Activated CD4-positive, alpha-beta T cell treated with anti-CD3 and anti-CD28 coated beads, Interleukin-2, Interleukin-4, amounts not matched to agents 100 ng/mL and 50 ng/mL, durations not matched to agents 16 hours and 8 hours (primary cell): Measurements from ENCODE around the gene FBXW2.
"Not testable (repeated sequence)": the region's sequence is repeated elsewhere in the genome, so short reads cannot be mapped to it uniquely, and the experiment has no call there.

Experiments
- DNase-seq: peaks from one replicate; pipeline ENCODE4 v3.0.0-alpha.2; 2020; ENCODE audit warnings: low spot score

Gene FBXW2

DNA sequence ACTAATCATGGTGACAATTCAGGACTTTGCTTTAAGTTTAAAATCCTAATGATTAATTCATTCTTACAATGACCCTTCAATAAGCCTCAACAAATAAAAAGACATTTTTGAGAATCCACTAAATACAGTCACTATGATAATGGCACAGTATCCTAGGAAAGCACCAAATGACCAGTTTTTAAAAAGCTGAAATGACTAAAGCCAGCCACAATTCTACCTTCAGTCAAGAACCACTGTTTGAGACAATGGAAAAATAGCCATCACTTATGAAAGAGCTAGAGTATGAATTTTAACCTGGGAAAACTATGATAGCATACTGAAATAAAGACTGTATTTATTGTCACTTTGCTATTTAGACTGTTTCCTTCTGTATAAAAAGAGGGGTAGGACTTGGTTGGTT, 14.0 kb downstream of the FBXW2 start:
- DNase-seq = no peak

DNA sequence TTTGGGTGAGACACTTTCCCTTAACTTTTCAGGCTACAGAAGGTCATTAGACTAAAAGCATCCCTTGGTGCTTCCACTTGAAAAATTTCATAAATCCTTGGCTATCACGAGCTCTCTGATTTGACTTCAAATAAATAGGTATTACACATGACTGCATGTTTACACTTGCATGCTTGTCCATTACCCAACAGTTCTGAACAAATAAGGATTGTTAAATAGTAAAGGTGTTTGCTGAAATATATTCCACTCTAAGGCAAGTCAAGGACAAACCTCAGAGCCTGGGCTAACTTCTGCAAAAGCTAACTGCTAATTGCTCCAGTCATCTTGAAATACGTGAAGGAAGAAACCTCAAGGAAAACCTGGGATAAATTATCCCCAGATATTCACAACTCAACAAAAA, 14.5 kb downstream of the FBXW2 start:
- no peak for DNase-seq

DNA sequence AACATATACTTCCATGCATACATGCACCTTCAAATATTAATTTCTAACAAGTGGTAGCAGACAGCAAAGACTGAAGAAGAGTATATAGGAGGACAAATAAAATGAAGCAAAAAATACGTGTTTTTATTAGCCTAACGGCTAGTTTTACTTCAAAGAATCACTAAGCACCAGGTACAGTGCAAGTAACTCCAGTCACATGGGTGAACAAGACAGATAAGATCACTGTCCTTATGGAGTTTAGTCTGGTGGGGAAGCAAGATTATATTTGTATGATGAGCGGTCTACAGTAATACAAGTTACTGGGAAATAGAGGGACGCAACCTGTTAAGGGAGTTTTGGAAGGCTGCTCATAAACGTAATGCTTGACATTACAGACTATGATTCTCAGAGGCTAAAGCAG, 16.0 kb downstream of the FBXW2 start:
- DNase-seq = no peak

DNA sequence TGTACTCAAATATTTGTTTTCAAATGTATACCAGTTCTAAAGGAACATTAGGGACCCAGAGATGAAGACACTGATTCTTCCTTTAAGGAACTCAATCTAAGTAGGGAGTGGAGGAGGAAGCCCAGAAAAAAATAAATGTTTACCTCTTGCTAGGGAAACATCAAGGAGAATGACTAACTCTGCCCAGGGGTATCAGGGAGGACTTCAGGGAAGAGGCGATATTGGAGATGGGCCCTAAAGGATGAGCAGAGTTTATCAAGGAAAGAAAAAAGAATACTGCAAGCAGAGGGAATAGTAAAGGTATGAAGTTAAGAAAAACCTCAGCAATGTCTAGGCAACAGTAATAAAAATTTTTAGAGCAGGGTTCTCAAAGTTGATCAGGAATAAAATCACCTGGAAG, 16.4 kb downstream of the FBXW2 start:
- no peak for DNase-seq

DNA sequence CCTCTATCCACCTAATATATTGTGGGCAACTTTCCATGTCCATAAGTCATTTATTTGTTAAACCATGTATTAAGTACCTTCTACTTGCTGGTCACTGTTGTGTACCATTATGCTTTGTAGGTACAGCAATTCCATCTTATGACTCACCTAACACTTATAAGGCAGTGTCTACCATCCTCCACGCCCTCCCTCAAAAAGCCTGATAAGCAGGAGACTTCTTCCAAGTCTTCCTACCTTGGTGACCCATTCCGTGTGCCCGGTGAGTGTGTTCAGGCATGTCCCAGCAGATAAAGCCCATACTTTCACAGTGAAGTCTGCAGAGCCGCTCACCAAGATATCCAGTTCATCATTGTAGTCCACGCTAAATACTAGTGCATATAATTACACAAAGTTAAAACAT, 17.4 kb downstream of the FBXW2 start:
- DNase-seq = no peak

DNA sequence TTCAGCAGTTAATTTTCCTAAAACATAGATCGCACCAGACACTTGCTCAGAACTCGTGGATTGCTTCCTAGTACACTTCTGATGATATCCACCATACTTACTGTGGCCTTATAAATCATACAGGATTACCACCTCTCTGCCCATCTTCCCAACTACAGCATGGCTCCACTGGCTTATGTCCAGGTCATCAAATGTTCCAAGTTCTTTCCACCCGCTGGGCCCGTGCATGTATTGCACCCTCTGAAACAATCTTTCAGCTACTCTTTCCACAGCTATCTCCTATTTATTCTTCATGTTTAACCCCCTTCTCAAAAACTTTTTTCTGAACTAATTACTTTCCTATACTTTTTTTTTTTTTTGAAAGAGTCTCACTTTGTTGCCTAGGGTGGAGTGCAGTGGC, 18.5 kb downstream of the FBXW2 start:
- DNase-seq = no peak

DNA sequence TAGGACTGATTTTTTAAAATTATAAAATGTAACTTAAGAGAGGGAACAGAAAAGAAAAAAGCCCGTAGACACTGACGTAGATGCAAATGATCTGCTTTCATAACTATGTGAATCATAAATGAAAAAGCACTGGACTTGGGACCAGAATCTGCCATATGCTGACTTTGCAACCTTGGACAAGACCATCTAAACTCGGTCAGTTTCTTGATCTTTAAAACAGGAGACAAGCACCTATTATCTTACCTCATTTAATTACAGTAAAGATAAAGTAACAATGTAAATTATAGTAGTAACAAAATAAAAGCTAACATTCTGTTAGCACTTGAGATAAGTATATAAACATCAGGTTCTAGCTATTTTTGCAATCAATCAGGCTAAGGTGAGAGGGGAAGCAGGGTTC, 20.0 kb downstream of the FBXW2 start:
- no peak for DNase-seq

DNA sequence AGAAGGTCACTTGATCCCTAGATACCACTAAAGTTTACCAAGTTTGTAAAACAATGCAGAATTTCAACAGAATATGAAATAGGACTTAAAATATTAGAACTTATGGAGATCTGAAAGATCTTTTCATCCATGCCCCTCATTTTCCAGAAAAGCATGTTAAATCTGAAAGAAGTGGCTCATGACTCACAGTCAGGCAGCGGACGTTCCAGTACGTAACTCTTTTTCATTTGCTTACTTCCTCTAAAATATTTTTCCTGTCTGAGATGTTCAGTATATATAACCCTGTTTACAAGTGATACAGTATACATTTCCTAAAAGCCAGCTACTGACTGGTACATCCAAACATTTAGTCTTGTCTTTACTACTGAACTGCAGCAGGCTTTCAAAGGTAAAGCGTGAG, 22.3 kb downstream of the FBXW2 start:
- DNase-seq = no peak

DNA sequence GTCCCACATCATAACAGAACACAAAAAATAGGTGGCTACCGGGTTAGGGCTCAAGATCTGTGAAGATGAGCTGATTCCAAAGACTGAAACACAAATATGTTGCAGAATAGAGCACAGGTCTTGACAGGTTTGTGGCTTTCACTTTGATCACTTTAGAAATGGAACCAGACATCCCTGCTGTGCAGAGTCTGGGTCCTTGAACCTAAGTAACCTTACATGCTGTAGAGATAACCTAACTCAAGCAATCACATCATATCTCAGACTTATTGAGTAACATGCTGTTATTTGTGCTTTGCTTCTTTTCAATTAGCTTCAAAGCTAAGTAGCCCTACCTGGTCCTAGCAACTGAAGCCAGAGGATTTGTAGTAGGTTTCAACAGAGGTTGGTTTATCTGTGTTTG, 24.3 kb downstream of the FBXW2 start:
- DNase-seq = peak; percentile 35

DNA sequence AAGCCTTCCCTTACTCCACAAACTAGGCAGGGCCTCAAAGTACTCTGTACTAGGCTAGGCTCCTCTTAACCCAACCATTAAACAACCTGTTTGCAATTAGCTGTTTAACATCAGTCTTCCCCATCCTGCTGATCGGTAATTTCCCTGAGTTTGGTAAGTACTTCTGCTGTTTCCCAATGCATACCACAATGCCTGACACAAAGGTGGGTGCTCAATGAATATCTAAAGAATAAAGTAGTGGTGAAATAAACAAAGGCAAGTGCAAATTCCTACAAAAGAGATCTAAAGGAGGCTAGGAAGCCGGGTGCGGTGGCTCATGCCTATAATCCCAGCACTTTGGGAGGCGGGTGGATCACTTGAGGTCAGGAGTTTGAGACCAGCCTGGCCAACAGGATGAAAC, 25.0 kb downstream of the FBXW2 start:
- DNase-seq = no peak

DNA sequence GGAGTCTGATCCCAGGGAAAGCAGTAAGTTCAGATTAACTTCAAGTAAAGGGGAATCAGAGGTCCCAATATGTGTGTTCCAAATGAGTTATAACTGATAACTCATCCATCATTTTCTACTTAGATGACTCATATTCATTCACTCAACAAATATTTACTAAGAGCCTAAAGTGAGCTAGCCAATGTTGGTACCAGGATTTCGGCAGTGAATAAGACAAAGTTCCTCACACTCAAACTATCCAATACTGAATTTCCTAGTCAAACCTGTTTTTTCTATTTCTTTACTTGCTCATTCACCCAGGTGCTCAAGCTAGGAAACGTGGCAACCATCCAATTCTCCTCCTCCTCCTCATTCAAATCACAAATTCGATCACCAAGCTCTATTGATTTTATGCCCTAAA, 25.8 kb downstream of the FBXW2 start:
- no peak for DNase-seq

DNA sequence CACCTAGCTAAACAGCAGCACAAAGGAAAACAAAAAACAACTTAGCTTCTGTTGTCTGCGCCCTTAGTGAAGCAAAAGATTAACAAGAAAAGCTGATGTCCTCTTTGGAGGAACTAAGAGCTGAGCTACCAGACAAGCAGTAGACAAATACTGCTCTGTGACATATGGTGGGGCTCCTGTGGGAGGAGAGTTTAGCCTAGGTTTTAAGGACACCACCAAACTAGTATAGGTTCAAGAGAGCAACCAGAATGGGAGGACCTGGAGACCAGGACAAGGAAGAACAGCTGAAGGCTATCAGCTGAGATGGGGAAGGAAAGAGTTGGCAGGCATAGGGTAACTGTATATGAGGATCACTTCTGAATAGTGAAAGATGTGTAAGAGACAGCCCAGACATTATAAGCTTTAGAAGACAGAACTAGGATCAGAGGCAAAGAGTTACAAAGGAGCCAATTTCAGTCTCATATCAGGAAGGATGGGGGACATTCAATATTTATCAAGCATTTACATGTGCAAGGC, 27.2 kb downstream of the FBXW2 start:
- no peak for DNase-seq

DNA sequence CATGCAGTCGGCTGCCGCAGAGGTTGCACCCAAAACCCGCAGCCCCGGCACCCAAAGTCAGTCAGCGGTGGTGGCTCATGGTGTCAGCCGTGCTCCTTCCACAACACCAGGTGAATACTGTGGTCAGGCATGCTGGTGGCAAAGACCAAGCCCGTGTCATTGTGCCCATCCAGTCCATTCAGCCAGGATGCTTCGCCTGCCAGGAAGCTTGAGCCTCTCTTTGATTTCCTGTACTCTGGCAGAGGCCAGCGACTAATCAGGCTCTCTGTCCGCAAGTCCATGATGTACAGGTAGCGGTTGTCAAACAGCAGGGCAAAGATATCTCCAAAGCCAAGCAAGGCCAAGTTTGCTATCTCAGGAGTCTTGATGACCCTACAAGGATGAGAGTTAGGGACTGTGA, 28.7 kb downstream of the FBXW2 start:
- DNase-seq = no peak

DNA sequence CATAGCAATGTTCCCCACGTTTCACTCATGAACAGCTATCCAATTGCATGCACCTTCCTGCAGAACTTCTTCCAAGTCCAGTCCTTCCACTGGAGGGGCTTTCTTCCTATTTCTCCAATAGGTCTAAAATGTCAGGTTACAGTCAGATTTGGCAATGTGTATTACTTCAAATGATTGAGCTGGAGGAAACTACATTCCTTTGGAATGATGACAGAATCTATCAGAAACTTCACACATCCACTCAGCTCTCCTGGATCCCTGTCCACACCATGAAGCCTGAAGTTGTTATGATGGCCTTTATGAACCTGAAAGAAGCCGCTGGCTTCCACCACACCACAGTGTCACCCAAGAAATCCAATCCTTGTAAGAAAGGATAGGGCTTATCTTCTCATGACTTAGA, 32.2 kb downstream of the FBXW2 start:
- no peak for DNase-seq

DNA sequence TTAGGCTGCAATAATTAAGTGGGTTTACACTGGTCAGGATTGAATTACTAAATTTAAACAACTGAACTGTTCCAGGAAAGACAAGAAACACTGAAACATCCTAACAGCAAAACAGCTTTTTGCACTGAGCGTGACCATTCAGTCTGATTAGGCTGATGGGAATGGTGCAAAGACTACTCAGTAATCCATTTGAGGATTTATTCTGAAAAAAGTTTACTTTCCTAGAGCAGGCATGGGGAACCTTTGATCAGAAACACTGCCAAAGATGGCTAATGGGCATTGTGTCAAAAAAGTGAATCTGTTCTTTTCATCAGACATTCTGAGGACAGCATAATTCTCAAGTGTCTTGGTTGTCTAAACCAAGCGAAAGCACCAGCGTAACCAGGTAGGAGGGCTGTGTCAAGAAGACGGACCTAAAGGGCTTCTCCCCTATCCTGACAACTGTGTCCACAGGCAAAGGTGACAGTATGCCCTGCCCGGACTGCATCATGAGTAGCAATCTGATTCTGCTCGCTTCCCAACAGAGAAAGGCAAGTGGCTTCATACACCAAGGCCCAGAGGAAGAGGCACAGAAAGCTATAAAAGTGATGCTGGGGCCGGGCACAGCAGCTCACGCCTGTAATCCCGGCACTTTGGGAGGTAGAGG, 33.3 kb downstream of the FBXW2 start:
- DNase-seq = no peak

DNA sequence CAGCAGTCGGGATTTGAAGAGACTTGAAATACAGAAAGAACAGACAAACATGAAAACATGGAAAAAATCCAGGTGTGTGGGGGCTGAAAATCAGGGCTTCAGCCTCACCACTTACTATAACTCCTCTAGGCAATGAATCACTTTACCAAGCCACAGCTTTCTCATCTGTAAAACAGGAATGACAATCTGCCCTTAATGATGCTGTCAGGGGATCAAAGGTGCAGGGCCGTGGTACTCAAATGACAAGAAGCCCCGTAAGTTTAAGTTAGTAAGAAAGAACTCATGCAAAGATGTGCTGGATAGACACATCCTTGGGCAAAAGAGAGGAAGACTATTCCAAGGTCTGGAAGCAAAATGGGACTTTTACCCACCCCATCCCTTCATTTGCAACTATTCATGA, 34.7 kb downstream of the FBXW2 start:
- no peak for DNase-seq

DNA sequence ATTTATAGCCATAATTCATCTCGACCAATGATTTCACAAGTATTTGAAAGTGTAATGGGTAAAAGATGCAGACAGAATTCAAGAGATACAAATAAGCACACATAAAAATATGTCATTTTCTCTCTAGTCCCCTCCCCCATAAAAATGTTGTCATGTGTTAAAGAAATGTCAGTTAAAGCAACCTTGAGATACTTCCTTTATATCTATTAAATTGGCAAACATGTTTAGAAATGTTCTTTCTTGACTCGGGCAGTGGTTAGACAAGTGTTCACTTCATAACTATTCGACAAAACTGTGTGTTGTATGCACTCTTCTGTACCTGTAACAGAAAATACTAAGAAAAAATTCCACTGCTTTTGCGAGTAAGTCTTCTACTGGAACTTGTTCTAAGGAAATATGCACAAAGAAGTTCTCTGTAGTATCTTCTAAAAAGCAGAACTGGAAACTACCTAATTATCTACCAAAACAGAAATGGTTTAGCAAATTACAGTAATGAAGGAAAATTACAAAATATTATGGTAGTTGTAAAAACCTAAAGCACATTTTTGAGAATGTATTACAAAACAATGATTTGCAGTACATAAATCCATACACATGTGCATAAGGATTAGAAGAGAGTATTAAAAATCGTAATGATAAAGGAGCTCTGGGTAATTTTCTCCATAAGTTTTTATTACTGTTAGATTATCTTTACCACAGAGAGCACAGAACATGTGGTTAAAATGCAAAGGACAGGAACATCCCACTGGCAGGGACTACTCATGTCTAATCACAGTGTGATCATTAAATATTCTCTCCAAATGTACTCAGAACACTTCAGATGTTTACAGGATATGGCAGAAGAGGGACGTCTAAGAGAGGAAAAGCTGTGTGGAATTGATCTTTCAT, 35.9 kb downstream of the FBXW2 start:
- DNase-seq = no peak

DNA sequence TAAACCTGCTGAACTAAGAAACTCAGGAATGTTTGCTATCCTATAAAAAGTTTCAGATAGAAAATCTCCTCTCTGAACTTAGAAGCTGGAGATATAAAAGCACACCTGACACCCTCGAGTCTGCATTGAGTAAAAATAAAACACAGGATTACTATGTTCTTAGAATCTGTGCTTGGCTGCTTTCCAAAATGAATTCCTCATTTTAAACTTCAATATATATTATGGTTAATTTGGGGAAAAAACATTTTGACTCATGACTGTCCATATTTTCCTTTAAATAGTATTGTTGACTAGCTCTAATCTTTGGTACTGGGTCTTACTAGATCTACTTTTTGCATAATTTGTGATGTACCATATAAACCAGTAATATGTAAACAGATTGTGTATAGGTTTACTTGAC, 36.7 kb downstream of the FBXW2 start:
- no peak for DNase-seq

DNA sequence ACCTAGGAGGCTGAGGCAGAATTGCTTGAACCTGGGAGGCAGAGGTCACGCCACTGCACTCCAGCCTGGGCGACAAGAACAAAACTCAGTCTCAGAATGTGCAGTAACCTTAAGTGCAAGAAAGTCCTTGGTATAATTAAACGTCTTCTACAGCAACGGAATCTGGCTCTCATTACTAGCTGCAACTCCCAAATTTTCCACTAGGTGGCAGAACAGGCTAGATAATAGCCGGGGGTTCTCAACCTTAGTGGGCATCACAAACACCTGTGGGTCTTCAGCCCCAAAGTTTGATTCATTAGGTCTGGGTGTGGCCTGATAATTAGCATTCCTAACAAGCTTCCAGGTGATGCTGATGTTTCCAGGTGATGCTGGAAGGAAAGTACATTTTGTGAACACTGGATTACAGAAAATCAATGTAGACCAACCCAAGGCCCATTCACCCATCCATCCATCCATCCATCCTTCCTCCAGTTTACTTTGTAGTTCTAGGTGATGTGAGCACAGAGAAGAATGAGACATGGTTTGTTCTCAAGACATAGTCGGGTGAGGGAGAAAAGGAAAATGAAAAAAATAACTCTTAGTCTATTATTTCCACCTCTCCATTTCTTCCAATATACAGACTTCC, 37.3 kb downstream of the FBXW2 start:
- DNase-seq = peak; percentile 73

DNA sequence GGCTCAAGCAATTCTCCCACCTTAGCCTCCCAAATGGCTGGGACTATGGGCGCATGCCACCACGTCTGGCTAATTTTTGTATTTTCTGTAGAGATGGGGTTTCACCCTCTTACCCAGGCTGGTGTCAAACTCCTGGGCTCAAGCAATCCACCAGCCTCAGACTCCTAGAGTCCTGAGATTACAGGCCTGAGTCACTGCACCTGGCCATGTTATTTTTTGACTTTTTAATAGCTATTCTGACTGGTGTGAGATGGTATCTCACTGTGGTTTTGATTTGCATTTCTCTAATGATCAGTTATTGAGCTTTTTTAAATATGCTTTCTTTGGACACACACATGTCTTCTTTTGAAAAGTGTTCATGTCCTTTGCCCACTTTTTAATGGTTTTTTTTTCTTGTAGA, 38.2 kb downstream of the FBXW2 start:
- DNase-seq = no peak

DNA sequence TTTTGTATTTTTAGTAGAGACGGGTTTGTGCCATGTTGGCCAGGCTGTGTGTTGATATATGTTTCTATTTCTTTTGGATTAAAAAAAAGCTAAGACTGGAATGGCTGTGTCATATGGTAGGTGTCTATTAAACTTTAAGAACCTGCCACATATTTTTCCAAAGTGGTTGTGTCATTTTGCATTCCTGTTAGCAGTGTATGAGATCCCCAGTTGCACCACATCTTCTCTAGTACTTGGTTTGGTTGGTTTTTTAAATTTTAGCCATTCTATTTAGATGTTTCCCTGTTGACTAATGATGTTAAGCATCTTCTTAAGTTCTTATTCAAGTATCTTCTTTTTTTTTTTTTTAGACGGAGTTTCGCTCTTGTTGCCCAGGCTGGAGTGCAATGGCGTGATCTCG, 42.8 kb downstream of the FBXW2 start:
- DNase-seq = no peak

DNA sequence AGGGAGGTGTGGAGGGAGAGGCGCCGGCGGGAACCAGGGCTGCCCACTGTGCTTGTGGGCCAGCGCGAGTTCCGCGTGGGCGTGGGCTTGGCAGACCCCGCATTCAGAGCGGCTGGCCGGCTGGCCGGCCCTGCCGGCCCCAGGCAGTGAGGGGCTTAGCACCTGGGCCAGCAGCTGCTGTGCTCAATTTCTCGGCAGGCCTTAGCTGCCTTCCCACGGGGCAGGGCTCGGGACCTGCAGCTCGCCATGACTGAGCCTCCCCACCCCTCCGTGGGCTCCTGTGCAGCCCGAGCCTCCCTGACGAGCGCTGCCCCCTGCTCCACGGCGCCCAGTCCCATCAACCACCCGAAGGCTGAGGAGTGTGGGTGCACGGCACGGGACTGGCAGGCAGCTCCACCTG, 46.9 kb downstream of the FBXW2 start:
- DNase-seq = not testable (repeated sequence)

DNA sequence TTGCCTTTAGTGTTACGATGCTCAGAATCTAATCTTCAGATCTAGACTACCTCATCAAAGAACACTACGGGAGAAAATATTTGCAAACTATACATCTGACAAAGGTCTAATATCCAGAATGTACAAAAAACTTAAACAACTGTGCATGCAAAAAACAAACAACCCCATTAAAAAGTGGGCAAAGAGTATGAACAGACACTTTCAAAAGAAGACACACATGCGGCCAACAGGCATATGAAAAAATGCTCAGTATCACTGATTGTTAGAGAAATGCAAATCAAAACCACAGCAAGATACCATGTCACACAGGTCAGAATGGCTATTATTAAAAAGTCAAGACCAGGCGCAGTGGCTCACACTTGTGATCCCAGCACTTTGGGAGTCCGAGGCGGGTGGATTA, 47.9 kb downstream of the FBXW2 start:
- no peak for DNase-seq
